ENCODE measurements around the gene PLEKHG2.

PLEKHG2 gene

GRCh38 chr19:39405958-39406655 lies 6.4 kb upstream of the PLEKHG2 start:
- no peak for DNase-seq

GRCh38 chr19:39406656-39407409 lies 5.6 kb upstream of the PLEKHG2 start, which contains the start of gene ZFP36:
ZFP36 (plus strand) TSS chr19:39406847; CDS start chr19:39406905, 58 bp downstream.
- peak; percentile 96 for DNase-seq

- DNase-seq = no peak
Observed at GRCh38 chr19:39407410-39407659, 5.1 kb upstream of the PLEKHG2 start.

- peak; percentile 77 for DNase-seq
Observed at GRCh38 chr19:39407660-39408391, 4.6 kb upstream of the PLEKHG2 start.

- DNase-seq = no peak
Observed at GRCh38 chr19:39408392-39409207, 3.9 kb upstream of the PLEKHG2 start.

- peak; percentile 89 for DNase-seq
Observed at GRCh38 chr19:39409208-39410016, 3.1 kb upstream of the PLEKHG2 start.

GRCh38 chr19:39410017-39410830 lies 2.2 kb upstream of the PLEKHG2 start:
- DNase-seq = peak; percentile 83

- DNase-seq = no peak
Observed at GRCh38 chr19:39410831-39411080, 1.7 kb upstream of the PLEKHG2 start.

- DNase-seq = no peak
Observed at GRCh38 chr19:39411081-39411831, 1.2 kb upstream of the PLEKHG2 start.

GRCh38 chr19:39411832-39412099 lies 703 bp upstream of the PLEKHG2 start:
- peak; percentile 94 for DNase-seq

- no peak for DNase-seq
Observed at GRCh38 chr19:39412867-39413271, 400 bp downstream of the PLEKHG2 start.

- no peak for DNase-seq
Observed at GRCh38 chr19:39413272-39413910, 922 bp downstream of the PLEKHG2 start.

- DNase-seq = no peak
Observed at GRCh38 chr19:39413911-39414608, 1.6 kb downstream of the PLEKHG2 start.

- no peak for DNase-seq
Observed at GRCh38 chr19:39415111-39416046, 2.9 kb downstream of the PLEKHG2 start.

GRCh38 chr19:39416152-39417120 lies 4.0 kb downstream of the PLEKHG2 start:
- DNase-seq = no peak

- DNase-seq = no peak
Observed at GRCh38 chr19:39417463-39418181, 5.2 kb downstream of the PLEKHG2 start.

- DNase-seq = no peak
Observed at GRCh38 chr19:39419003-39419402, 6.5 kb downstream of the PLEKHG2 start.
